Activated CD4-positive, alpha-beta T cell treated with anti-CD3 and anti-CD28 coated beads for 36 hours (primary cell): ENCODE results near the gene FARS2. TPM values are rescaled to one million over a fixed set of nuclear protein-coding genes. Genes with fewer than 3 reads are reported as not detected.

Source experiments
- ATAC-seq: fragments of 200-7000 bp; cut with Tn5 transposase; one replicate; pipeline ENCODE4 v1.10.0; 2021; ENCODE audit warnings: mild to moderate bottlenecking, moderate library complexity
- CTCF ChIA-PET: fragments of 350-600 bp; sonication (Branson Sonifier 250); formaldehyde crosslinking; loops from one replicate; lab custom pipeline; 2021; ENCODE audit warnings: antibody characterized with exemption; lab: Charles Lee
- POLR2A ChIA-PET: fragments of 350-600 bp; sonication (Branson Sonifier 250); formaldehyde crosslinking; loops from one replicate; lab custom pipeline; 2021; ENCODE audit warnings: antibody characterized with exemption, inconsistent platforms; lab: Charles Lee
- DNase-seq: peaks from one replicate; pipeline ENCODE4 v3.0.0-alpha.2; 2020
- H3K27ac Mint-ChIP-seq: one replicate; pipeline ENCODE4 v1.8.0; 2021; ENCODE audit warnings: mixed read lengths
- H3K27me3 Mint-ChIP-seq: one replicate; pipeline ENCODE4 v1.8.0; 2021; ENCODE audit warnings: mixed read lengths
- H3K36me3 Mint-ChIP-seq: one replicate; pipeline ENCODE4 v1.8.0; 2021; ENCODE audit warnings: low read depth, mixed read lengths
- H3K4me1 Mint-ChIP-seq: one replicate; pipeline ENCODE4 v1.8.0; 2021; ENCODE audit warnings: mixed read lengths
- H3K4me3 Mint-ChIP-seq: one replicate; pipeline ENCODE4 v1.8.0; 2021; ENCODE audit warnings: mild to moderate bottlenecking, moderate library complexity, mixed read lengths
- H3K9me3 Mint-ChIP-seq: one replicate; pipeline ENCODE4 v1.8.0; 2021; ENCODE audit warnings: low read depth, mixed read lengths
- intact Hi-C, 2 experiments: fragments of 100-400 bp; cut with DNase I in 1 of 2; cut with micrococcal nuclease in 1 of 2; formaldehyde crosslinking; loops; one replicate each; pipeline versions ENCODE4 v1.14.2 to v1.15.1; 2022 to 2024; cut with DNase I, micrococcal nuclease
- total RNA-seq, 2 experiments: library from RNA; stranded (reverse); gene quantifications; one replicate each; pipeline ENCODE4 v1.2.3, GENCODE V29; 2021

The FARS2 gene
- total RNA-seq, 2 experiments from 2014 or later, result 17.6 to 18.4 TPM

- ATAC-seq, result no peak
- Mint-ChIP-seq H3K36me3 (peaks cover 9% of the 10 kb centered on the region), H3K4me3 (no peak overlapping the region), H3K27me3 (no peaks in the 10 kb centered on the region), H3K9me3 (peaks cover 6% of the 10 kb centered on the region), H3K4me1 (no peaks in the 10 kb centered on the region), H3K27ac (no peak overlapping the region)
- ChIA-PET CTCF (no interaction called here), POLR2A (interaction anchor here (0.6 kb wide), 1 partner anchor 857 kb away, joined by 3 read pairs; no protein-coding TSS in a partner anchor)
- intact Hi-C loops, result no loop called here
- DNase-seq, result no peak
These were observed 504.9 kb downstream of the FARS2 start for GRCh38 chr6:5766260-5766659.

DNA sequence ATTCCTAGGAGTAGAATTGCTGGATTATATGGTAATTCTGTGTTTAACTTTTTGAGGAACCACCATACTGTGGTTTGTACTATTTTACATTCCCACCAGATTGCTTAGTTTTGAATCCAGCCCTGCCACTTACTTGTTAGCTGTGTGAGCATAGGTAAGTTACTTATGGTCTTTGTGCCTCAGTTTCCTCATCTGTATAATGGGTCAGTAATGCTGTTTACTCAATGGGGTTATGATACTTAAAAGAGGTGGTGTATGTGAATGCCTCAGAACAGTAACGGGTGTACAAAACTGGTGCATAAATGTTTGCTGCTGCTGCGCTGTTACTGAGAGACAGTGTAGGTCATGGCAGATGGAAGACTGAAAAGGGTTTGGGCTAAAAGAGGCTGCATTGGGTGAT, 506.2 kb downstream of the FARS2 start:
- Mint-ChIP-seq H3K4me1 (no peaks in the 10 kb centered on the region), H3K4me3 (no peak overlapping the region), H3K27ac (no peak overlapping the region), H3K36me3 (peaks cover 11% of the 10 kb centered on the region), H3K9me3 (peaks cover 6% of the 10 kb centered on the region), H3K27me3 (no peaks in the 10 kb centered on the region)
- CTCF ChIA-PET, result interaction anchor here (0.6 kb wide), 1 partner anchor 1688 kb away, joined by 3 read pairs; no protein-coding TSS in a partner anchor
- POLR2A ChIA-PET, result no interaction called here
- ATAC-seq, result no peak
- intact Hi-C loops, result no loop called here
- DNase-seq, result no peak

- no peaks in the 10 kb centered on the region for H3K27me3 Mint-ChIP-seq
- no peaks in the 10 kb centered on the region for H3K4me1 Mint-ChIP-seq
- H3K9me3 Mint-ChIP-seq, result peaks cover 4% of the 10 kb centered on the region
- no peak overlapping the region for H3K4me3 Mint-ChIP-seq
- CTCF ChIA-PET, result no interaction called here
- DNase-seq, result no peak
- peaks cover 11% of the 10 kb centered on the region for H3K36me3 Mint-ChIP-seq
- intact Hi-C loops, result no loop called here
- H3K27ac Mint-ChIP-seq, result no peak overlapping the region
- POLR2A ChIA-PET, result no interaction called here
- ATAC-seq, result no peak
These were observed 509.9 kb downstream of the FARS2 start for GRCh38 chr6:5771211-5771610.

GRCh38 chr6:5771759-5772390, 510.6 kb downstream of the FARS2 start:
- Mint-ChIP-seq H3K4me3 (no peak overlapping the region), H3K4me1 (no peaks in the 10 kb centered on the region), H3K27ac (no peak overlapping the region), H3K27me3 (no peaks in the 10 kb centered on the region), H3K36me3 (peaks cover 9% of the 10 kb centered on the region), H3K9me3 (peaks cover under 1% of the 10 kb centered on the region)
- POLR2A ChIA-PET, result no interaction called here
- intact Hi-C loops, result no loop called here
- DNase-seq (no peak), ATAC-seq (no peak)
- CTCF ChIA-PET, result no interaction called here

GRCh38 chr6:5772408-5773120, 511.3 kb downstream of the FARS2 start:
- DNase-seq (no peak), ATAC-seq (no peak)
- Mint-ChIP-seq H3K36me3 (peaks cover 7% of the 10 kb centered on the region), H3K4me3 (no peak overlapping the region), H3K9me3 (no peaks in the 10 kb centered on the region), H3K27me3 (no peaks in the 10 kb centered on the region), H3K27ac (no peak overlapping the region), H3K4me1 (no peaks in the 10 kb centered on the region)
- POLR2A ChIA-PET, result no interaction called here
- CTCF ChIA-PET, result no interaction called here
- intact Hi-C loops, result no loop called here

- intact Hi-C loops, result no loop called here
- no peak for DNase-seq
- no peak for ATAC-seq
- H3K4me3 Mint-ChIP-seq, result no peak overlapping the region
- CTCF ChIA-PET, result interaction anchor here (0.5 kb wide), 1 partner anchor 10 kb away, joined by 3 read pairs; no protein-coding TSS in a partner anchor
- H3K27me3 Mint-ChIP-seq, result no peaks in the 10 kb centered on the region
- POLR2A ChIA-PET, result no interaction called here
- no peak overlapping the region for H3K27ac Mint-ChIP-seq
- H3K36me3 Mint-ChIP-seq, result peaks cover 5% of the 10 kb centered on the region
- H3K9me3 Mint-ChIP-seq, result no peaks in the 10 kb centered on the region
- H3K4me1 Mint-ChIP-seq, result no peaks in the 10 kb centered on the region
These were observed 514.8 kb downstream of the FARS2 start for GRCh38 chr6:5776104-5776503.

DNA sequence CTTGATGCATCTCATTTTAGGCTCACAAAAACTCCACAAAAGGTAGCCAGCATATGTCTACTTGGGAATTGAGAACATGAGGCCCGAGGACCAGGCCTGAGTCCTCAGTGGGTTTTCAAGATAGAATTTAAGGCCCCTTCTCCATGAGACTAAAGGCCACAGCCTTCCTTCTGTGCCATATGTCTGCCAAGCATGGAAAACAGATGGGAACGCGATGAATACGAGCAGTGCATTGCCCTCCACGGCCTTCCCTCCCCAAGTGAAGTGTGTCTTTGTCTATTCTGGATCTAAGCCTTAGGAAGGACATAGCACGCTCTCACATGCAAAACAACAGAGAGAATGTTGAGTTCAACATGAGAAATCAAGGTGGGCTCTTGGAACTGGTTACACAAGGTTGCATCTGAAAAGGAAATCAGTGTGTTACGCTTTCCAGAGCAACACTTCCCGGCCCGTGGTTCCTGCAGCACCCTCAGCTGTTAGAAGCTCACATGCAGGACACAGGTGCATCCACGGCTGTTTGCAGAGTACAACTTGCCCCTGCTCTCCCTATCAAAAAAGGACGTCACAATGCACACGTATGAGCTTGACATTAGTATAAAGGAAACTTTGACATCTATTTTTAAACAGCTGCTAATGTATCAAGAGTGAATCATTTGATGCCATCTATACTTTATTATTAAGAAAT, 515.5 kb downstream of the FARS2 start:
- intact Hi-C loops, result no loop called here
- ChIA-PET POLR2A (no interaction called here), CTCF (interaction anchor here (0.5 kb wide), 1 partner anchor 9 kb away, joined by 3 read pairs; no protein-coding TSS in a partner anchor)
- no peak for ATAC-seq
- Mint-ChIP-seq H3K27me3 (no peaks in the 10 kb centered on the region), H3K4me3 (no peak overlapping the region), H3K4me1 (no peaks in the 10 kb centered on the region), H3K36me3 (peaks cover 2% of the 10 kb centered on the region), H3K27ac (no peak overlapping the region), H3K9me3 (no peaks in the 10 kb centered on the region)
- DNase-seq, result no peak

GRCh38 chr6:5778317-5778857, 517.1 kb downstream of the FARS2 start:
- CTCF ChIA-PET, result interaction anchor here (0.5 kb wide), 1 partner anchor 14 kb away, joined by 4 read pairs; no protein-coding TSS in a partner anchor

DNA sequence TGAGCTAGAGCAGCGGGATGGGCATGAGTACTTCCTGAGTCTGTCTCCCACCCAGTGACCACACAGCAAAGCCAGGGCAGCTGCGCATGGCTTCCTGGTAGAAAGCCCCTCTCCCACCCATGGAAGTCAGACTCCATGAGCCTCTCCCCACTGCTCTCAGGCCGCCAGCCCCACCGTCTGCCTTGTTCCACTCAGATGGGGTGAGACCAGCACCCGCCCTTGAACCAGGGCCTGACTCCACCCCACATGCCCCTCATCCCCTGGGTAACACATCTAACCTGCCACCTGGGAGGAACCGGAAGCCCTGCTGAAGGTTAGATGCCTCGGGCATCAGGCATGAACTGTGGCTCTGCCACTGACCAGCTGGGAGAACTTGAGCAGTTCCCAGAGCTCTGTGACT, 517.6 kb downstream of the FARS2 start:
- no peak overlapping the region for H3K4me3 Mint-ChIP-seq
- intact Hi-C loops, result no loop called here
- H3K27ac Mint-ChIP-seq, result no peak overlapping the region
- no peaks in the 10 kb centered on the region for H3K9me3 Mint-ChIP-seq
- no peaks in the 10 kb centered on the region for H3K27me3 Mint-ChIP-seq
- peaks cover 2% of the 10 kb centered on the region for H3K36me3 Mint-ChIP-seq
- no peak for DNase-seq
- CTCF ChIA-PET, result interaction anchor here (0.5 to 0.6 kb wide), 2 partner anchors 14 to 603 kb away, joined by 3 to 4 read pairs; no protein-coding TSS in a partner anchor
- H3K4me1 Mint-ChIP-seq, result no peaks in the 10 kb centered on the region
- POLR2A ChIA-PET, result no interaction called here
- no peak for ATAC-seq

More at GRCh38 chr6:5778317-5778857, 517.1 kb downstream of the FARS2 start:
- Mint-ChIP-seq H3K4me3 (no peak overlapping the region), H3K27ac (no peak overlapping the region), H3K9me3 (no peaks in the 10 kb centered on the region), H3K36me3 (peaks cover 2% of the 10 kb centered on the region), H3K4me1 (no peaks in the 10 kb centered on the region), H3K27me3 (no peaks in the 10 kb centered on the region)
- POLR2A ChIA-PET, result no interaction called here
- intact Hi-C loops, result no loop called here
- ATAC-seq (no peak), DNase-seq (no peak)

GRCh38 chr6:5781019-5781418, 519.7 kb downstream of the FARS2 start:
- CTCF ChIA-PET, result no interaction called here
- no peaks in the 10 kb centered on the region for H3K27me3 Mint-ChIP-seq
- H3K9me3 Mint-ChIP-seq, result no peaks in the 10 kb centered on the region
- no peaks in the 10 kb centered on the region for H3K4me1 Mint-ChIP-seq
- intact Hi-C loops, result no loop called here
- no peak overlapping the region for H3K27ac Mint-ChIP-seq
- no peak overlapping the region for H3K4me3 Mint-ChIP-seq
- no peaks in the 10 kb centered on the region for H3K36me3 Mint-ChIP-seq
- ATAC-seq (no peak), DNase-seq (no peak)
- POLR2A ChIA-PET, result no interaction called here

DNA sequence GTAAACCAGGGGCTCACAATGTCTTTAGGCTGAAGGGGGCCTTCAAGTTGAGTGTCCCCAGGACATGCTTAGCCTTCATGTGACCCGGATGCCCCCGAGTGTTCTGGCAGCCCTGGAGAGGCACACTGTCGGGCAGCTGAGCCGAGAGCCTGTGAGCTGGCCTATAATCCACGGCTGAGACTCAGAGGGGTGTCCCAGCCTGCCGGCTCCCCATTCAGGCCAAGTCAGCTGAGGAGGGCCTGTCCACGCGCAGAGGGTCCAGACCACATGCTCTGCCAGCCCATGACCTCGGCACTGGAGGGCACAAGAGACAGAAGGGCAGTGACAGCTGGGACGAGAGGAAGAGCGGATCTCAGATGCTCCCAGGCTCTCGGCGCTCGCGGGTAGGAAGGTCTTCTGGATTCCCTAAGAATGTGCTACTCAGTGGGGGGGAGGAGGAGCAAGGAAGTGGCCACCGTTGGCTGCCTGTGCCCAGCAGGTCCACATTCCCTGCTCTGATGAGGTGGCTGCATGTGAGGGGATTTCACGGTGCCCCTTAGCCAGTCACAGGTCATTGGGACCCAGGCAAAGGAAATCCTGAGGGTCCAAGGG, 520.7 kb downstream of the FARS2 start:
- H3K36me3 Mint-ChIP-seq, result no peaks in the 10 kb centered on the region
- H3K4me3 Mint-ChIP-seq, result no peak overlapping the region
- H3K27me3 Mint-ChIP-seq, result no peaks in the 10 kb centered on the region
- no peak overlapping the region for H3K27ac Mint-ChIP-seq
- ChIA-PET CTCF (interaction anchor here (0.7 kb wide), 1 partner anchor 188 kb away, joined by 3 read pairs; no protein-coding TSS in a partner anchor), POLR2A (no interaction called here)
- H3K4me1 Mint-ChIP-seq, result peaks cover 9% of the 10 kb centered on the region
- no peaks in the 10 kb centered on the region for H3K9me3 Mint-ChIP-seq
- intact Hi-C loops, result no loop called here
- no peak for DNase-seq
- no peak for ATAC-seq
